PFSK-1 (cell line): ENCODE measurements around the gene SOCS7. TPM values are rescaled to one million over a fixed set of nuclear protein-coding genes. Genes with fewer than 3 reads are reported as not detected.

ENCODE experiments used
- FOXP2 ChIP-seq: optimal IDR thresholded peaks from 2 replicates; pipeline ENCODE3; 2011; ENCODE audit warnings: borderline replicate concordance, control low read depth, inconsistent platforms; ENCODE audit not compliant: insufficient read depth; ENCODE audit errors: extremely low read length, extremely low read depth
- POLR2AphosphoS5 ChIP-seq: IDR thresholded peaks from 2 replicates; pipeline ENCODE4 v1.6.1; 2012; ENCODE audit warnings: low read depth, mild to moderate bottlenecking, control low read depth, low read length, moderate library complexity
- SIN3A ChIP-seq: IDR thresholded peaks from 2 replicates; pipeline ENCODE4 v1.6.1; 2012; ENCODE audit warnings: mild to moderate bottlenecking, low read length, moderate library complexity, borderline replicate concordance; ENCODE audit not compliant: insufficient read depth
- TAF1 ChIP-seq: IDR thresholded peaks from 2 replicates; pipeline ENCODE4 v1.6.1; 2012; ENCODE audit warnings: low read length, control low read depth, borderline replicate concordance; ENCODE audit not compliant: insufficient read depth
- polyA plus RNA-seq: library from polyadenylated mRNA; unstranded; fragments of >200 nt; gene quantifications from one replicate; pipeline ENCODE4 v1.2.1, GENCODE V29; 2012; ENCODE audit warnings: low read depth, missing spikeins; ENCODE audit not compliant: insufficient read length
- TF ChIP-seq, protein P1 (sequence below), 2 experiments: IDR thresholded peaks; 2 replicates each; pipeline versions ENCODE4 v1.6.1 to v1.8.0; 2011 to 2012; ENCODE audit warnings: low read depth in 2 of 2, low read length in 2 of 2, control low read depth in 1 of 2, inconsistent platforms in 1 of 2, mild to moderate bottlenecking in 1 of 2, moderate library complexity in 1 of 2; ENCODE audit not compliant: insufficient read depth in 1 of 2

The SOCS7 gene, protein sequence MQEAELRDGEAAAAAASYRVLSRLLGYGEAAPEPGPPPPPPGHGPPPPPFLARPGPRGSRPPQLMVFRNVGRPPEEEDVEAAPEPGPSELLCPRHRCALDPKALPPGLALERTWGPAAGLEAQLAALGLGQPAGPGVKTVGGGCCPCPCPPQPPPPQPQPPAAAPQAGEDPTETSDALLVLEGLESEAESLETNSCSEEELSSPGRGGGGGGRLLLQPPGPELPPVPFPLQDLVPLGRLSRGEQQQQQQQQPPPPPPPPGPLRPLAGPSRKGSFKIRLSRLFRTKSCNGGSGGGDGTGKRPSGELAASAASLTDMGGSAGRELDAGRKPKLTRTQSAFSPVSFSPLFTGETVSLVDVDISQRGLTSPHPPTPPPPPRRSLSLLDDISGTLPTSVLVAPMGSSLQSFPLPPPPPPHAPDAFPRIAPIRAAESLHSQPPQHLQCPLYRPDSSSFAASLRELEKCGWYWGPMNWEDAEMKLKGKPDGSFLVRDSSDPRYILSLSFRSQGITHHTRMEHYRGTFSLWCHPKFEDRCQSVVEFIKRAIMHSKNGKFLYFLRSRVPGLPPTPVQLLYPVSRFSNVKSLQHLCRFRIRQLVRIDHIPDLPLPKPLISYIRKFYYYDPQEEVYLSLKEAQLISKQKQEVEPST
- 14.6 TPM for polyA plus RNA-seq

DNA sequence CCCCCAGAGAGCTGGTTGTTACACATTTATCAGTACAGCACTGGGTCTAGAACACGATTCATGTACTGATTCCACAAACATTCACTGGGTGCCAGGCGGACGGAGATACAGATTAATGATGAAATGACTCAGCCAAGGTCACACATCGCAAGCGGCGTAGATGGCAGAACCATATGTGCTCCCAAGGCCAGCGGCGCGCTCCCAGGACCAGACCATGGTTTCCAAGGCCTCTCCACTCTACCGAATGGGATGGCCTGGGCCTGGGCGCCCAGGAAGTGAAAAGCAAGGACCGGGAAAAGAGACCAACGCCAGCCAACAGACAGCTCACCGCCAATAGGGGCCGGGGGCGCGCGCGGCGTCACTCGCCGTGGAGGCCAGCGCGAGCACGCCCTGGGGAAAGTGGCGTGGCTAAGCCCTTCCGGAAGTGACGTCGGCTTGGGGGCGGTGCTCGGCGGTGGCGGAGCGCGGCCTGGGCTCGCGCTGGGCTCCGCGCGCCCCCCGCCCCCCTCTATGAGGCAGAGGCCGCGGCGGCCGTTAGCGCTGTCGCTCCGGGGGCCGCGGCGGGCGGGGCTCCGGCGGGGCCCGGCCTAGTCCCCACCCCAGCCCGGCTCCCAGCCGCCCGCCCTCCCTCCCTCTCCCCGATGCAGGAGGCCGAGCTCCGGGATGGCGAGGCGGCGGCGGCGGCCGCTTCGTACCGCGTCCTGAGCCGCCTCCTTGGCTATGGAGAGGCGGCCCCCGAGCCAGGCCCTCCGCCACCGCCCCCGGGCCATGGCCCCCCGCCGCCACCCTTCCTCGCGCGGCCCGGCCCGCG, at the start of gene SOCS7:
TSS of gene SOCS7 (plus strand) at position 433 of the 811 bp plus-strand sequence. CDS start at position 642, 209 bp downstream.
- TF ChIP-seq, protein P1, sequence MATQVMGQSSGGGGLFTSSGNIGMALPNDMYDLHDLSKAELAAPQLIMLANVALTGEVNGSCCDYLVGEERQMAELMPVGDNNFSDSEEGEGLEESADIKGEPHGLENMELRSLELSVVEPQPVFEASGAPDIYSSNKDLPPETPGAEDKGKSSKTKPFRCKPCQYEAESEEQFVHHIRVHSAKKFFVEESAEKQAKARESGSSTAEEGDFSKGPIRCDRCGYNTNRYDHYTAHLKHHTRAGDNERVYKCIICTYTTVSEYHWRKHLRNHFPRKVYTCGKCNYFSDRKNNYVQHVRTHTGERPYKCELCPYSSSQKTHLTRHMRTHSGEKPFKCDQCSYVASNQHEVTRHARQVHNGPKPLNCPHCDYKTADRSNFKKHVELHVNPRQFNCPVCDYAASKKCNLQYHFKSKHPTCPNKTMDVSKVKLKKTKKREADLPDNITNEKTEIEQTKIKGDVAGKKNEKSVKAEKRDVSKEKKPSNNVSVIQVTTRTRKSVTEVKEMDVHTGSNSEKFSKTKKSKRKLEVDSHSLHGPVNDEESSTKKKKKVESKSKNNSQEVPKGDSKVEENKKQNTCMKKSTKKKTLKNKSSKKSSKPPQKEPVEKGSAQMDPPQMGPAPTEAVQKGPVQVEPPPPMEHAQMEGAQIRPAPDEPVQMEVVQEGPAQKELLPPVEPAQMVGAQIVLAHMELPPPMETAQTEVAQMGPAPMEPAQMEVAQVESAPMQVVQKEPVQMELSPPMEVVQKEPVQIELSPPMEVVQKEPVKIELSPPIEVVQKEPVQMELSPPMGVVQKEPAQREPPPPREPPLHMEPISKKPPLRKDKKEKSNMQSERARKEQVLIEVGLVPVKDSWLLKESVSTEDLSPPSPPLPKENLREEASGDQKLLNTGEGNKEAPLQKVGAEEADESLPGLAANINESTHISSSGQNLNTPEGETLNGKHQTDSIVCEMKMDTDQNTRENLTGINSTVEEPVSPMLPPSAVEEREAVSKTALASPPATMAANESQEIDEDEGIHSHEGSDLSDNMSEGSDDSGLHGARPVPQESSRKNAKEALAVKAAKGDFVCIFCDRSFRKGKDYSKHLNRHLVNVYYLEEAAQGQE (IDR thresholded peaks at IDR 0.05; ENCODE audit: insufficient read depth in 1 of 2, low read depth in 2 of 2, low read length in 2 of 2), result 0 out of 4 replicates have a peak, but pooled peaks have one; percentile 6 to 7
- TF ChIP-seq FOXP2 (peak; percentile 70), POLR2AphosphoS5 (peak; percentile 93), TAF1 (no peak; the same call in 1 of the 2 replicates), SIN3A (no peak)

DNA sequence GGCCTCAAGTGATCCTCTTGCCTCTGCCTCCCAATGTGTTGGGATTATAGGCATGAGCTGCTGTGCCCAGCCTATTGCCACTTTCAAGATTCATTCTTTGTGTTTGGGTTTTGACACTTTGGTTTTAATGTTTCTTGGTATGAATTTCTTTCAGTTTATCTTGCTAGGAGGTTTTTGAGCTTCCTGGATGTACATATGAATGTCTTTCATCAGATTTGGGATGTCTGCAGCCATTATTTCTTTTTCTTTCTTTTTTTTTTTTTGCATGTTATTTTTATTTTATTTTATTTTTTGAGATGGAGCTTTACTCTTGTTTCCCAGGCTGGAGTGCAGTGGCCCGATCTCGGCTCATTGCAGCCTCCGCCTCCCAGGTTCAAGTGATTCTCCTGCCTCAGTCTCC, 36.1 kb upstream of the SOCS7 start:
- no peak for TF ChIP-seq TAF1
- TF ChIP-seq FOXP2, result no peak
- no peak for TF ChIP-seq POLR2AphosphoS5
- no peak for TF ChIP-seq SIN3A
- TF ChIP-seq, protein P1 (IDR thresholded peaks at IDR 0.05; ENCODE audit: insufficient read depth in 1 of 2, low read depth in 2 of 2, low read length in 2 of 2), result no peak

DNA sequence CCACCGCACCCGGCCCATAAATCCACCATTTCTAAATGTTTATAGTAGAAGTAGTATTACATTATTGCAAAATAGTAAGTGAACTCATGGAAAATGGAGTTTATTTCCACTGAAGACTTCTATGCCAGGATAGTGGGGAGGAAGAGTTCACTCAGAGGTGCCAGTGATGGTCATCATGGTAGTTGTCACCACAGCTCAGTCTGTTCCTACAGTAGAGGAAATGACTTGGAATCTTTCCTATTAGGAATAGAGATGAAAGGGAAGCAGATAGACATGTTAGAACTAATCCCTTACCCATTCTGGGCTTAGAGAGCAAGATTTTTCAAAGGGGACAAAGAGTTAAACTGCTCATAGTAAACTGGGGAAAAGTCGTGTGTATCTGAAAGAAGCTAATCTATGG, 34.6 kb upstream of the SOCS7 start:
- TF ChIP-seq TAF1 (no peak), FOXP2 (no peak), SIN3A (no peak), POLR2AphosphoS5 (no peak)
- TF ChIP-seq, protein P1 (IDR thresholded peaks at IDR 0.05; ENCODE audit: insufficient read depth in 1 of 2, low read depth in 2 of 2, low read length in 2 of 2), result no peak

DNA sequence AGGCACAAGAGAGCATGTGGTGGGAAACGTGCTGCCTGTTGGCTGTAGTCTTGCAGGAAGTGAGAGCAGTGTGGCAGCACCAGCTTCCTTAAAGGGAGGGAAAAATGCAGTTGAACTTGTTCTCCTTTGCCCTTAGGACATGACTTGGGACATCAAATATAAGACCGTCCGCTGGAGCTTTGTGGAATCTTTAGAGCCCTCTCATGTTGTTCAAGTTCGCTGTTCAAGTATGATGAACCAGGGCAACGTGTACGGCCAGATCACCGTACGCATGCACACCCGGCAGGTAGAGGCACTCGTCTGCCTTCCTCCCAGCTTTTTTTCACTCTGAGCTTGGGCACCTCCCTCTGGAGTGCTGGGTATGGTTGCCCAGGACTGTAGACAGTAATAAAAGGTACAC, 31.2 kb upstream of the SOCS7 start:
- TF ChIP-seq TAF1 (no peak), FOXP2 (no peak)

DNA sequence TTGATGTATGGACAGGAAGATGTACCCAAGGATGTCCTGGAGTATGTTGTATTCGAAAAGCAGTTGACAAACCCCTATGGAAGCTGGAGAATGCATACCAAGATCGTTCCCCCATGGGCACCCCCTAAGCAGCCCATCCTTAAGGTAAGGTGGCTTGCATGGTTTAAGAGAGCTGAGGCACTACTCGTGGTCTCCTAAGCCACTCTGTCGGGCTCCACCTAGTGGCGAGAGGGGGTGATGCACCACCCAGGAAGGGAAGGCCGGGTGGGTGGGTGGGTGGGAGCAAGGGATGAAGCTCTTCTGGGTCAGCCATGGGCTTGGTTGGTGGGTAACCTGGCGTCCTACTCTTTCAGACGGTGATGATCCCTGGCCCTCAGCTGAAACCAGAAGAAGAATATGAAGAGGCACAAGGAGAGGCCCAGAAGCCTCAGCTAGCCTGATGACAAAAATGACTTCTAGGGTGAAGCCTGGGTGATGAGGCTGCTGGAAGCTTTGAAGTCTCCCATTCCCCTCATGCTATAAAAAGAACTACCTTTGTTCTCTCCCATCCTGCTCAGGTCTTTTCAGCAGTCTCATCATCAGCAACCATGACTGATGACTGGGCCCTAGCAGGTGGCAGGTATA, 29.4 kb upstream of the SOCS7 start:
- TF ChIP-seq SIN3A (no peak), POLR2AphosphoS5 (no peak), TAF1 (no peak), FOXP2 (no peak)
- TF ChIP-seq, protein P1 (IDR thresholded peaks at IDR 0.05; ENCODE audit: insufficient read depth in 1 of 2, low read depth in 2 of 2, low read length in 2 of 2), result no peak
